Adrenal gland (tissue), 5 donors: ENCODE results near the gene GUCY2C.

Experiments
- POLR2A ChIP-seq, 2 donors: fragments of 450-650 bp; IDR thresholded peaks; one replicate each; pipeline ENCODE4 v1.6.1; 2017; ENCODE audit warnings: antibody characterized with exemption in 2 of 2, mild to moderate bottlenecking in 2 of 2, moderate library complexity in 1 of 2
- TF ChIP-seq, protein P1 (sequence below), 6 experiments: fragments of 450-650 bp in 4 of 6; fragments of 200-600 bp in 2 of 6; sonication (generic) in 1 of 6; IDR thresholded peaks; 1 replicate in 5 of 6; 2 replicates in 1 of 6; pipeline versions ENCODE4 v1.5.1 to v1.8.0; 2016 to 2021; ENCODE audit warnings: antibody characterized with exemption in 6 of 6, mild to moderate bottlenecking in 2 of 6, moderate library complexity in 1 of 6
- donor health status: DM: no; HTN: no; CAD: no.

DNA sequence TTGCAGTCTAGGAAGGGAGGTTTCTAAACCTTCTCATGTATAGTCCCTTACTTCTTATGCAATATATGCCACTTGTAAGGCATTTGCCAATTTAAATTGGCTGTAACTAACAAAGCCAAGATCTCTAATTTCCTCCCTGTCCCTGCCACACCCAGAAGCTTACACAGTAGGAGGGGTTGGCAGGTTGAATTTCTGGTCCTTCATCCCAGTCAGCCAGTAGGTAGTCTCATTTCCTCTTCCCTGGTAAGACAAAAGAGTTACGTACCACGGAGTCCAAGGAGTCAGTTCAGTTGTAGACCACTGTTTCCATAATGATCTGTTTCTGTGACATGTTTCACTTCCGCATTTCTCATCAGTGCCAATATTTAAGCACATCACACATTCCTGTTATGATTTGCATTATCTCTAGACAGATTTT lies 81.7 kb downstream of the GUCY2C start:
- TF ChIP-seq, protein P1, sequence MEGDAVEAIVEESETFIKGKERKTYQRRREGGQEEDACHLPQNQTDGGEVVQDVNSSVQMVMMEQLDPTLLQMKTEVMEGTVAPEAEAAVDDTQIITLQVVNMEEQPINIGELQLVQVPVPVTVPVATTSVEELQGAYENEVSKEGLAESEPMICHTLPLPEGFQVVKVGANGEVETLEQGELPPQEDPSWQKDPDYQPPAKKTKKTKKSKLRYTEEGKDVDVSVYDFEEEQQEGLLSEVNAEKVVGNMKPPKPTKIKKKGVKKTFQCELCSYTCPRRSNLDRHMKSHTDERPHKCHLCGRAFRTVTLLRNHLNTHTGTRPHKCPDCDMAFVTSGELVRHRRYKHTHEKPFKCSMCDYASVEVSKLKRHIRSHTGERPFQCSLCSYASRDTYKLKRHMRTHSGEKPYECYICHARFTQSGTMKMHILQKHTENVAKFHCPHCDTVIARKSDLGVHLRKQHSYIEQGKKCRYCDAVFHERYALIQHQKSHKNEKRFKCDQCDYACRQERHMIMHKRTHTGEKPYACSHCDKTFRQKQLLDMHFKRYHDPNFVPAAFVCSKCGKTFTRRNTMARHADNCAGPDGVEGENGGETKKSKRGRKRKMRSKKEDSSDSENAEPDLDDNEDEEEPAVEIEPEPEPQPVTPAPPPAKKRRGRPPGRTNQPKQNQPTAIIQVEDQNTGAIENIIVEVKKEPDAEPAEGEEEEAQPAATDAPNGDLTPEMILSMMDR (IDR thresholded peaks at IDR 0.05) = no peak
- TF ChIP-seq POLR2A (IDR thresholded peaks at IDR 0.05) = no peak
